GM18861 (cell line): ENCODE measurements around the gene LILRB5.
"Not testable (repeated sequence)": the region's sequence is repeated elsewhere in the genome, so short reads cannot be mapped to it uniquely, and the experiment has no call there.

Experiments used
- ATAC-seq: cut with Tn5 transposase; IDR thresholded peaks from one replicate; pipeline ENCODE4 v1.9.1; 2021; ENCODE audit not compliant: unreplicated experiment

LILRB5 gene

DNA sequence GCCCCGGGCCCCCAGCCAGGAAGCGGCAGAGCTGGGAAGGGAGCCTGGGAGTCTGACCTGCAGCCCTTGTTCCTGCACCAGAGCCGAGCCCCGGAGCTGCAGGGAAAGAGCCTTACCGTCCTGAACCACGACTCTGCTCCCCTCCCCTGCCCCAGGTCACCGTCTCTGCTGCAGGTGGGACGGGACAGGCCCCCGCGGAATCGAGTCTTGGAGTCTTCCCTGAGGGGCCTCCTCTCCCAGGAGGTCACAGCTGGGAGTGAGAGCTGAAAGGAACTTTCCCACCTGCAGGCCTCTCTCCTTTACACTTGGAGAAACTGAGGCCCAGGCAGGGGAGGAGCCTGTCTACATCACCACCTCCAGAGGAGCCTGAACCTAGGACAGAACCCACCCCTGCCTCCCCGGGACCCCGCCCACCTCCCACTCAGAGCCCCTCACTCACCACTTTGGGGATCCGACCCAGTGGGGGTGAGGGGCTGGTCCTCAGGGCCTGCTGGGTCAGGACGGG is 20.1 kb upstream of the LILRB5 start:
- not testable (repeated sequence) for ATAC-seq

DNA sequence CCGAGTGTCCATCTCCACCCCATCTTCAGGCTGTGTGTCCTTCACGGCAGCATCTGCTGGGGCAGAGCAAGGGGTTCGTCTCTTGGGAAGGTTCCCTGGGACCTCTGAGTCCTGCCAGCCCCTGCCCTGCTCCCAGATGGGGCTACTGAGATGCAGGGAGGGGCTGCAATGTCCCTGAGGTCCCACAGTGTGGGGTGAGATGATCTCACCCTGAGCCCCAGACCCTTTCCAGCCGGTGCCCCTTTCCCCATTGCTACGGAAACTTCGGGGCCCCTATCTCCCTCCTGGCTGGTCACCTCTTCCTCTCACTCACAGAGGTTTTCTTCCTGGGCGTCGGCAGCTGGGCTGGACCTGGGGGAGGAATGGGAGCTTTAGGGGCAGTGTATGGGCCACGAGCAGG is 18.9 kb upstream of the LILRB5 start:
- no peak for ATAC-seq

DNA sequence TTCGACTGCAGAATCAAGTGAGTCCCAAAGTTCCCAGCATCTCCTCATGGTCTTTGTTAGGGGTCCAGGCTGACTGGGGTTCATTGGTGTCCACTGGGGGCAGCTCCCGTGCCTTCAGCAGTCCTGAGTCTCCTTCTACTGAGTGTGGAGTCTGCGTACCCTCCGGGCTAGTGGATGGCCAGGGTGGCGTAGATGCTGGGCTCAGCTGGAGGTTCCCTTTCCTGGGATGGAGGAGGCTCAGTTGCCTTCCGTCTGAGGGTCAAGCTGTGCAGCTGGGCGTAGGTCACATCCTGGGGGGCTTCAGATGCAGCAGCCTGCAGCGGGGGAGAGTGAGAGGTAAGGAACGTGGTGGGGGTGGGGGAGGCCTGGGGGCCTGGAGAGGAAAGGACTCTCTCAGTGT is 17.4 kb upstream of the LILRB5 start:
- ATAC-seq, result not testable (repeated sequence)

DNA sequence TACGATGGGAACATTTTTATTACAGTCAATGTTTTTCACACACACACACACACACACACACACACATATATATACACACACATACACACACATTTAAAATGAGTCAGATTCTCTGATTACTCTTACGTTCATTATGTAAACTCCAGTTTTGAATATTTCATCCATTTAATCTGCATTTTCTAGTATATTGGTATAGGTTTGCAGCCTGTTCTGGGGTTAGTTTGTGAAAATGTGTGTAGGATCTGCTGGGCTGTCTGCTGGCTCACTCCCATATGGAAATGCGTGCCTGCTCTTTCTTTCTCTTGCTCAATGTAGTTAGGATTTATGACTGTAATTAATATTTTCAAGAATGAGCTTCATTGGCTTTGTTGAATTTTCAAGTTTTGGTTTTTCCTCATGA is 16.7 kb upstream of the LILRB5 start:
- no peak for ATAC-seq

DNA sequence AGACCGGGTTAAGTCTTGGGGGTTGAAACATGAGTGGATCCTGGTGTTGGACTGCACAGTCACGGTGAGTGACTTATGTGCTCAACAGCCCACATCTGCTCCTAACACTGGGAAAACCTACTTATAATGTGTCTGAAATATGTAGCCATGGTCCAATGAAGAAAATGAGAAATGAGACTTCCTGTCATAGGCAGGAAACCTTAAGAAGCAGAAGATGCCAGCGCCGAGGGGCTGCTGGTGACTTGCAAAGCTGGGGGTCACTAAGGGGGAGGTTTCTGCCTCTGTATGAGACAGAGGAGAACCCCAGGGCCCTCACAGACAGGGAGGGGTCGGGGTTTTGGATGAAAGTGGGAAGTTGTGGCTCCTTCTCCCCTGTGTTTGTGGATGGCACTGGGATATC is 15.1 kb upstream of the LILRB5 start:
- not testable (repeated sequence) for ATAC-seq

DNA sequence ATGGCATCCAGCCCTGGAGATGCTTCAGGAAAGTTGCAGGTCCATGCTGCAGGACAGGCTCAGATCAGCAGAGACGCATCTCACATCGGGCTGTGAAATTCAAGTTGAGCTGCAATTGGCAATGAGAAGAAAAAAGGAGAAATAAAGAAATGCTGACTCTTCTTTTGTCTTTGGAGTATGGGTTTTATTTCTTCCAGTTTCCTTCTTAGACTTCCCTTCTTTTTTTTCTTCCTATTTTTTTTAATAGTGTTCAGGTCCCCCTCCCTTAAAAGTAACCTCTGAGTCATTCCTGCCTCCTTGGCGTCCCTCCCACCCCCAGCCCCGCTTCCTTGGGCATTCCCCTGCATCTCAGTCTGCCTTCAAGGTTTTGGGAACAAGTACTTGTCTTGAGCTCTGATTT is 14.5 kb upstream of the LILRB5 start:
- ATAC-seq, result not testable (repeated sequence)

DNA sequence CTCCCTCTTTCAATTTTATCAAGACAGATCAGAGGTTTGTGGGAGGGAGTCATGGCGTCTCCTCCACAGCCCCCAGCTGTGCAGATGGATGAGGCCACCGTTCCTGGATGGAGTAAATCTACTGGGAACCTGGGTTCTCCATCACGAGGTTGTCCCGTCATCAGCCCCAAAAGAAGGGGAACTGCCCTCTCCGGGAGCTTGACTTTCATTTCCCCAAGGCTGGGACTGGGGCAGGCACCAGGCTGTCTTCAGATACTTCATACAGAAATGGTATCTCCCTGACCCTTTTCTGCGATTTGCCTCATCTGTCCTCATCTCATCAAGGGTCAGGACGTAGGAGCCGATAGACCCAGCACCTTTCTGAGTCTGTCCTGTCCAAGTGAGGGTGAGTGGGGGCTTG is 14.0 kb upstream of the LILRB5 start:
- no peak for ATAC-seq

DNA sequence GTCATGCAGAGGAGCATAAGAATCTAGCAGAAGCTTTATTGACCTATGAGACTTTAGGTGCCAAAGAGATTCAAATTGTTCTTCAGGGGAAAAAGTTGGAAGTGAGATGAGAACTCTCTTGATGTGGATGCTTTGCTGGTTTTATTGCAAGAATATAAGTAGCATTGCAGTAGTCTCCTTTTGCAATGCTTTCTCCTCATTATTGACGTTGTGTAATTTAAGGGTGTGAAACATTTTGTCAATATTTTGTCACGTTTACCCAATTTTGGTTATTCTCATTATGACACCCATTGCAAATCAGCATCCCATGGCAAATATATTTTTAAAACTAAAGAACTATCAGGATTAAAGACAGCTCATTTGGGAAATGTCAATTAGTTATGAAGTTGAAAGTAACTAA is 11.9 kb upstream of the LILRB5 start:
- ATAC-seq, result no peak

DNA sequence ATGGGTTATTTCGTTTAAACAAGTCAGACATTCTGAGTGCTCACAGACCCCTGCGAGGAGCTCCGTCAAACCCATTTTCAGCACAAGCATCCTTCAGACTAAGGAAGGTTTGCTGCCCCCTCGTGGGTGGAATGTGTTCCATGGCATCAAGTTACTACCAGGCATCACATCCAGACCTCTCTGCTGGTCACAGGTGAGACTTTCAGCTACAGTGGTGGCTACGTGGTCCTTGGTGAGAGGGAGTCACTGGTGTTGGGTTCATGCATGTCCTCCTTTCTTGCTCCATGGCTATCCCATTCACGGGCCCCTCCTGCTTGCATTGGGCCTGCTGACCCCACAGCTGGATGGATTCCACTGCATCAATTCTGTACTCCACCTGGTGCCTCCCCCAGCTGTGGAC is 9.1 kb upstream of the LILRB5 start:
- no peak for ATAC-seq

DNA sequence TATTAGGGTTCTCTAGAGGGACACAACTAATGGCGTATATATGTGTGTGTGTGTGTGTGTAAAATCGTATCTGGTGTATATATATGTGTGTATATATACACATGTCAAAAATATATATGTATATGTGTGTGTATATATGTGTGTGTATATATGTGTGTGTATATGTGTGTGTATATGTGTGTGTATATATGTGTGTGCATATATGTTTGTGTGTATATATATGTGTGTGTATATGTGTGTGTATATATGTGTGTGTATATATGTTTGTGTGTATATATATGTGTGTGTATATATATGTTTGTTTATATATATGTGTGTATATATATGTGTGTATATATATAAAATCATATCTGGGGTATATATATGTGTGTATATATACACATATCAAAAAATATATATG is 5.4 kb upstream of the LILRB5 start:
- no peak for ATAC-seq

DNA sequence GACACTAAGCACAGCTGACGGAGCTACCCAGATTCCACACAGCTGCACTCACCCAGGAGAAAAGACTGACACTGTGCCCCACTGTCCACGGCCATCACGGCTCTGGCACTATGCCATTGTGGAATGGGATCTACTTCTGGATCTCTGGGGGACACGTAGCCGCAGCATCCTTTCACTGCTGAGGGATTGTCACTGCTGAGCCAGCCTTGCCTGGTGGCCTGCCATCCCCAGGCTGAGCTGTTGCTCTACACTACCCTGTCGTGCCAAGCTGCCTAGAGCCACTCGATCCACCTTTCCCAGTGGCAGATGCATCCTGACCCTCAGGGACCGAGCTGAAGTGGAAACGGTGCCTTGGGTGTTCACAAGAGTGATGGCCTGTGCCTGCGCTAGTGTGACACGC is 5.0 kb upstream of the LILRB5 start:
- ATAC-seq, result no peak

DNA sequence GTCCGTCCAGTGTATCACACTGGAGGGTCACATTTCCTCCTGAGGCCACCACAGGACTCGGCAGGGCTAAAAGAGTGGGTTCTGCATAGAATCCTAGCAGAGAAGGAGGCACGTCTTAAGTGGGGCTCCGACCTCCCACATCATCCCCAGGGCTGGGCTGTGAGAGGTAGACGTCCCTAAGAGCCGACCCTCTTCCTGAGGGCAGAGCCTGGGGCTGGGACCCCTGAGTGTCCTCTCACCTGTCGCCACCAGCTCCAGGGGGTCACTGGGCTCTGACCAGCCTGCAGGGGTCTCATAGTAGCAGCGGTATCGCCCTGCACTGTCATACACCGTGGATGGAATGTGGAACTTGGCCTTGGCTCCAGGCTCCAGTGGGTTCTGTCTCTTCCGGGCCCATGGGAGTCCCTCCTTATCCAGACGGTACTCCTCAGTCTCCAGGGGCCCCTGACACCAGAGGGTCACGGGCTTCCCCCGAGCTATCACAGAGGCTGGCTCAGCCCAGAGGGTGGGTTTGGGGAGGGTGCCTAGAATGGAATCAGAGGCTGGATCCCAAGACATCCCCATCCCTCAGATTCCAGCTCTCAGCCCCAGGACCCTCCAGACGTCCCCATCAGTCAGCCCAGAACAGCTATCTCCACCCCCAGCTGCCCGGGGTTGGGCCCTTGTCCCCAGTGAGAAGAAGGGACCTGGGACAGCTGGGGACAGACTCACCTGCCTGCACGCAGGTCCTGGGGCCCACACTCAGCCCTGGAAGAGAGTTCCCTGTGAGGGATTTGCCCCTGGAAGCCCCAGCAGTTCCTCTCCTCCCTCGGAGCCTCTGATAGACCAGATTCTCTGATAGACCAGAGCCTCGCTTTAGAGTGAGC is 590 bp downstream of the LILRB5 start:
- ATAC-seq, result no peak

DNA sequence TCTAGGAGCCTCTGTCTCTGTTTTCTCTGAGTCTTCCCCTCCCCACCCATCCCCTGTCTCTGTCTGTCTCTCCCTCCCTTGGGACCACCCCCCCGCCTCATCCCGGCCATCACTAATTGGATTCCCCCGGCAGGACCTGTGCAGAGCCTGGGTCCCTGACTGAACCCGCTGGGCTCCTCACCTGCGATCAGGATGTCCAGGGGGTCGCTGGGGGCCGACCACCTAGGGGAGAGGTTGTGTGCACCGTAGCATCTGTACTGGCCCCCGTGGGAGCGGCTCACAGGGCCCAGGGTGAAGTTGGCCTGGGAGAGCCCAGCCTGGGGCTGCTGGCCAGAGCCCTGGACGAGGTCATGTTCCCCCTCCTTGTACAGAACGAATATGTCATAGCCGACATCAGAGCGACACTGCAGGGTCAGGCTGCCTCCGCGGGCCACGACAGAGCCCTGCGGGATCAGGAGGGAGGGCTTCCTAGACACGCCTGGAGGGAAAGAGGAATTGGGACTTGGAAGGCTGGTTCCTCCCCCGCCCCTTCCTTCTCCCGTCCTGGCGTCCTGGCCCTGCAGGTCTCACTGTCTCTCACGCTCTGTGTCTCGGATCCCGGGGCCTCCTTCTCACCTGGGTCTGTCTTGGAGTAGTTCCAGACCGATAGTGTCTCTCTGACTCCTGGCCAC is 1.8 kb downstream of the LILRB5 start:
- no peak for ATAC-seq

DNA sequence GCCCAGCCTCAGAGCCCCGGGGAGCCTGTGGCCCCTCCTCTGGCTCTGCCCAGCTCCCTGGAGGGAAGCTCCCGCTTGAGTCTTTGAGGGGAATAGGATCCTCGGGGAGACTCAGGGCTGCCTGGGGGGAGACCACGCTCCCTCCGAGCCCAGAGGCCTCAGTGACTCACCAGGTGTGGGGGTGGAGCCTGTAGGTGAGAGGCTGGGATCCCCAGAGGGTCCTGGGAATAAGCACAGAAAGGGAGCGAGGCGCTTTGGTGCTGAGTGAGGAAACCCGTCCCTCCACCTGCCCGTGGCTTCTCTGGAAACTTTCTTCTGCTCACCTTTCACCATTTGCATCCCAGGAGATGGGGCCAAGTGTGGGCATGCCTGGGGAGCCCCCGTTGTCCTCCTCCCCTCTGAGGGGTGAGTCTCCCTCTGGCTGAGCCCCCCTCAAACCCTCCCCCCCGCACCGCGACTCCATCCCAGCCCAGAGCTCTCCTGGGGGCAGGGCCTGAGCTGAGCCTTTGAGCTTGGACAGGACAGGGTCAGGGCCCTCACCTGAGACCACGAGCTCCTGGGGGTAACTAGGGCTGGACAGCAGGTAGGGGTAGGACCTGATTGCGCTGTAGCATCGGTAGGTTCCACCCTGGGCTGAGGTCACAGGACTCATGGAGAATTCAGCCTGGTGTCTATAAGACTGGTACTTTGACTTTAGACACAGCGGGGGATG is 2.7 kb downstream of the LILRB5 start:
- ATAC-seq, result no peak

DNA sequence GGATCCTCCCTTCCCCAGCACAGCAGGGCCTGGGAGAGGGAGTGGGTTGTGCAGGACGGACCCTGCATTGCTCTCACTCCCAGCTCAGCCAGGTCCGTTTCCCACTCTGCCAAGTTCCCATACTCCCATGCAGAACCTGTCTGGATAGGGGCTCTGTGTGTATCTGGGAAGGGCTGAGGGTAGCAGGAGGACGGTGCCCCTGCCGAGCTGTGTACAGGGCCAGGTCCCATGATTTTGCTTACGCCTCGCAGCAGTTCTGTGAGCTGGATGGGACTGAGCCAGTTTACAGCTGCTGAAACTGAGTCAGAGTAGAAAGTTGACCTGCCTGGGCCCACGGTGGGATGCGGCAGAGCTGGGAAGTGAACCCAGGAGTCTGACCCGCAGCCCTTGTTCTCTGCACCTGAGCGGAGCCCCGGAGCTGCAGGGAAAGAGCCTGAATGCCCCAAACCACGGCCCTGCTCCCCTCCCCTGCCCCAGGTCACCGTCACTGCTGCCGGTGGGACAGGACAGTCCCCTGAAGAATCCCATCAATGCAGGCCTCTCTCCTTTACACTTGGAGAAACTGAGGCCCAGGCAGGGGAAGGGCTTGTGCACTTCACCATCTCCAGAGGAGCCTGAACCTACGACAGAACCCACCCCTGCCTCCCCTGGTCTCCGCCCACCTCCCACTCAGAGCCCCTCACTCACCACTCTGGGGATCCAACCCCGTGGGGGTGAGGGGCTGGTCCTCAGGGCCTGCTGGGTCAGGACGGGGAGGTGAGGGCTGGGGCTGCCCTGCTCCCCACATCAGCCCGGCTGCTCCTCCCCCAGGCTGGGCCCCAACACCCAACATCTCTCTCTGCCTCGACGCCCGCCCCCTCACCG is 3.5 kb downstream of the LILRB5 start:
- no peak for ATAC-seq

DNA sequence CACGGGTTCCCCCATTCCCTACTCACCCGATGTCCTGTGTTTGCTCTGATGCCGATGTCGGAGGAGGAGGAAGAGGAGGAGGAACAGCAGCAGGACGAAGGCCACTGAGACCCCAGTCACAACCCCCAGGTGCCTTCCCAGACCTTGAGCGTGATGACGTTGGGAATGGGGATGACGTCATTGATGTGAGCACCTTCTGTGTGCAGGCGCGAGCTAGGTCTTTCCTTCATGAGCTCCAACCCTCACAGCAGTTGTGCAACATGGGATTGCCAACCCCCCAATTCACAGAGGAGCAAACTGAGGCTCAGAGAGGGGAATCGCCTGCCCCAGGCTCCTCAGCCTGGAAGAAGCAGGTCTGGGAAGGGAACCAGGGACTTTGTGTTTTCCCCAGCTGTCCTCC is 4.2 kb downstream of the LILRB5 start:
- no peak for ATAC-seq

DNA sequence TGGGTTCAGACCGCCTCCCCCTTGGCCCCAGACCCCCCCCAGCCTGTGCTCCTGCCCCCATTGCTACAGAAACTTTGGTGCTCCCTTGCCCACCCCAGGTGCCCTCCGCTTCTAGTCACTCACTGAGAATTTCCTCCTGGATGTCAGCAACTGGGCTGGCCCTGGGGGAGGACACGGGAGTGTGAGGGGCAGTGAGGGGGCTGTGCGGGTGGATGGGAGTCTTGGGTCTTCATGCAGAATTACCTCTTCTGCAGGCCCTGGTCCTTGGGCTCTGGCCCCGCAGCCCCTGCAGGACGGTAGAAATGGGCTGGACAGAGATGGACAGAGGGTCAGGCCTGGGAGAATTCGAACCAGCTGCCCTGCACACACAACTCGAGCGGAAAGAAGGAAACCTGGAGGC is 4.8 kb downstream of the LILRB5 start:
- no peak for ATAC-seq

DNA sequence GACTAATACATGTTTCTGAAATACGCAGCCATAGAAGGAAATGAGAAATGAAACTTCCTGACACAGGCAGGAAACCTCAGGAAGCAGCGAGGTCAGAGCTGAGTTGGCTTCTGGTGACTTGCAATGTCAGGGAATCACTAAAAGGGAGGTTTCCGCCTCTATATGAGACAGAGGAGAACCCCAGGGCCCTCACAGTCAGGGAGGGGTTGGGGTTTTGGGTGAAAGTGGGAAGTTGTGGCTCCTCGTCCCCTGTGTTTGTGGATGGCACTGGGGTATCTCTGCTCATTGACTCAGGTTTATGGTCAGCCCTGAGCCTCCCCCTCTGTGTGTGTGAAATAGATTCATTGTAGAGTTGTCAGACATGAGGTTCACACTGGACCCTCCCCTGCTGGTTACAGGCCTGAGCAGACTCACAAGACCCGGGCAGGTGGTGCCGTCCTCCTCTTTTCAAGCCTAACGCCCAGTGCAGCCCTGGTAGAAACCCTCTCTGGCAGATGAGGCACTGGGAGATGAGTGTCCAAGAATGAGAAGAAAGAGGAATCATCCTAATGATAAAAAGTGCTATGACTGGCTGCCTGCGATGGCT is 9.0 kb downstream of the LILRB5 start:
- ATAC-seq, result no peak

DNA sequence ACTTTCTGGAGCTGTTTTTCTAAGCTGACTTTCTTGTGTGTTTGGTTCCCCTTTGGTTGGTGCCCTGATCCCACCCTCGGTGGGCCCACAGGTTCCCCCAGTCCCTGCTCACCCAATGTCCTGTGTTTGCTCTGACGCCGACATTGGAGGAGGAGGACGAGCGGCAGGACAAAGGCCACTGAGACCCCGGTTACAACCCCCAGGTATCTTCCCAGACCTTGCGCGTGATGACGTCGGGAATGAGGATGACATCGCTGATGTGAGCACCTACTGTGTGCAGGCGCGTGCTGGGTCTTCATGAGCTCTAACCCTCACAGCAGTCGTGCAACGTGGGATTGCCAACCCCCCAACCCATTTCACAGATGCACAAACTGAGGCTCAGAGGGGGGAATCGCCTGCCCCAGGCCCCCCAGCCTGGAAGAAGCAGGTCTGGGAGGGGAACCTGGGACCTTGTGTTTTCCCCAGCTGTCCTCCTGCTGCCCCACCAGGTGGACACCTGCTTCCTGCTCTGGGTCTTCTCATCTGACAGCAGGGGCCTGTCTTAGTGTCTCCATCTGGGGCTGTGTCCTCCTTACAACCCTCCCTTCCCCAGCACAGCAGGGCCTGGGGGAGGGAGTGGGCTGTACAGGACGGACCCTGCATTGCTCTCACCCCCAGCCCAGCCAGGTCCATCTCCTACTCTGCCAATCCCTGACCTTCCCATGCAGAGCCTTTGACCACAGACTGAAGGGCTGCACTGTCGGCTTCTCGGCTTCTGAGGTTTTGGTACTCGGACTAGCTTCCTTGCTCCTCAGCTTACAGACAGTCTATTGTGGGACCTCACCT is 9.8 kb downstream of the LILRB5 start:
- no peak for ATAC-seq

DNA sequence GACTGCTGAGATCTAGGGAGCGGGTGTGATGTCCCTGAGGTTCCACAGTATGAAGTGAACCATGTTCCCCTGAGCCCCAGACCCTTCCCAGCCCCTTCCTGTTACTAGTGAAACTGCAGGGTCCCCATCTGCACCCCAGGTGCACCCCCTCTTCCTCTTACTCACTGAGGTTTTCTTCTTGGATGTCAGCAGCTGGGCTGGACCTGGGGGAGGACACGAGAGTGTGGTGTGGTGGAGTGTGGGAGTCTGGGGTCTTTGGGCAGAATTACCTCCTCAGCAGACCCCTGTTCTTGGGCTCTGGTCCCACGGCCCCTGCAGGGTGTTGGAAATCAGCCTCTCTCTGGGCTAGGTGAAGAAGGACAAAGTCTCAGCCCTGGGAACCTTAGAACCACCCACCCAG is 11.1 kb downstream of the LILRB5 start:
- no peak for ATAC-seq
